H9 (cell line): ENCODE measurements around the gene FUT9. TPM values are rescaled to one million over a fixed set of nuclear protein-coding genes. Genes with fewer than 3 reads are reported as not detected.

Experiments used
- DNase-seq: peaks from one replicate; pipeline ENCODE4 v3.0.0-alpha.2; 2017
- H2AFZ ChIP-seq: one replicate; pipeline ENCODE4 v1.6.1; 2013; ENCODE audit warnings: mild to moderate bottlenecking, low read length, control low read depth, moderate library complexity
- H2AK5ac ChIP-seq: 2 replicates; pipeline ENCODE4 v1.6.1; 2013; ENCODE audit warnings: low read length, control low read depth, mixed read lengths; ENCODE audit not compliant: insufficient read length
- H2BK120ac ChIP-seq: one replicate; pipeline ENCODE4 v1.6.1; 2013; ENCODE audit warnings: low read depth, mild to moderate bottlenecking, low read length, control low read depth, inconsistent platforms; ENCODE audit not compliant: poor library complexity, severe bottlenecking
- H2BK12ac ChIP-seq: 2 replicates; pipeline ENCODE4 v1.6.1; 2013; ENCODE audit warnings: low read length, control low read depth, mixed read lengths, low read depth; ENCODE audit not compliant: insufficient read length
- H2BK15ac ChIP-seq: 2 replicates; pipeline ENCODE4 v1.6.1; 2013; ENCODE audit warnings: low read depth, low read length, control low read depth
- H2BK20ac ChIP-seq: one replicate; pipeline ENCODE4 v1.6.1; 2013; ENCODE audit warnings: low read depth, mild to moderate bottlenecking, low read length, control low read depth, inconsistent platforms; ENCODE audit not compliant: poor library complexity, severe bottlenecking
- H2BK5ac ChIP-seq: 2 replicates; pipeline ENCODE4 v1.6.1; 2013; ENCODE audit warnings: low read length, control low read depth, mixed read lengths; ENCODE audit not compliant: insufficient read length
- H3K14ac ChIP-seq: 2 replicates; pipeline ENCODE4 v1.6.1; 2013; ENCODE audit warnings: low read length, control low read depth; ENCODE audit not compliant: insufficient read depth
- H3K18ac ChIP-seq: 2 replicates; pipeline ENCODE4 v1.6.1; 2013; ENCODE audit warnings: low read depth, mild to moderate bottlenecking, mixed read lengths, low read length, control low read depth; ENCODE audit not compliant: insufficient read length
- H3K23ac ChIP-seq: 2 replicates; pipeline ENCODE4 v1.6.1; 2013; ENCODE audit warnings: low read length, control low read depth, mixed read lengths, low read depth; ENCODE audit not compliant: insufficient read length
- H3K23me2 ChIP-seq: 2 replicates; pipeline ENCODE4 v1.6.1; 2013; ENCODE audit warnings: low read depth, mild to moderate bottlenecking, mixed read lengths, low read length, control low read depth; ENCODE audit not compliant: insufficient read length, poor library complexity, severe bottlenecking
- H3K27ac ChIP-seq: 2 replicates; pipeline ENCODE4 v1.5.1; 2013; ENCODE audit warnings: low read length, control low read depth, mixed read lengths, low read depth; ENCODE audit not compliant: insufficient read length
- H3K27me3 ChIP-seq: 2 replicates; pipeline ENCODE4 v1.6.1; 2013; ENCODE audit warnings: low read length, control low read depth, inconsistent platforms; ENCODE audit not compliant: insufficient read depth
- H3K4ac ChIP-seq: 2 replicates; pipeline ENCODE4 v1.6.1; 2013; ENCODE audit warnings: low read depth, mild to moderate bottlenecking, control low read depth, inconsistent platforms, low read length, moderate library complexity
- H3K4me1 ChIP-seq: 2 replicates; pipeline ENCODE4 v1.6.1; 2013; ENCODE audit warnings: low read length, control low read depth, inconsistent platforms; ENCODE audit not compliant: insufficient read depth
- H3K4me2 ChIP-seq: 2 replicates; pipeline ENCODE4 v1.6.1; 2013; ENCODE audit warnings: low read length, control low read depth, mixed read lengths; ENCODE audit not compliant: insufficient read length, insufficient read depth
- H3K56ac ChIP-seq: 2 replicates; pipeline ENCODE4 v1.6.1; 2013; ENCODE audit warnings: low read depth, mild to moderate bottlenecking, mixed read lengths, low read length, control low read depth; ENCODE audit not compliant: insufficient read length
- H3K79me1 ChIP-seq: 2 replicates; pipeline ENCODE4 v1.6.1; 2013; ENCODE audit warnings: low read depth, mild to moderate bottlenecking, moderate library complexity, low read length, control low read depth, inconsistent platforms; ENCODE audit not compliant: insufficient read depth, poor library complexity, severe bottlenecking
- H3K79me2 ChIP-seq: 2 replicates; pipeline ENCODE4 v1.6.1; 2013; ENCODE audit warnings: low read length, control low read depth, inconsistent platforms; ENCODE audit not compliant: insufficient read depth
- H3K9ac ChIP-seq: 2 replicates; pipeline ENCODE4 v1.6.1; 2013; ENCODE audit warnings: low read length, control low read depth, mixed read lengths; ENCODE audit not compliant: insufficient read length; ENCODE audit errors: extremely low read depth
- H3K9me3 ChIP-seq: one replicate; pipeline ENCODE4 v1.6.1; 2013; ENCODE audit warnings: low read depth, low read length, inconsistent platforms; ENCODE audit not compliant: control insufficient read depth
- H3T11ph ChIP-seq: one replicate; pipeline ENCODE4 v1.6.1; 2013; ENCODE audit warnings: mild to moderate bottlenecking, low read length, control low read depth, inconsistent platforms
- H4K20me1 ChIP-seq: one replicate; pipeline ENCODE4 v1.6.1; 2013; ENCODE audit not compliant: control insufficient read depth, insufficient read length, insufficient read depth
- H4K5ac ChIP-seq: 2 replicates; pipeline ENCODE4 v1.6.1; 2013; ENCODE audit warnings: low read depth, mild to moderate bottlenecking, mixed read lengths, low read length, control low read depth; ENCODE audit not compliant: insufficient read length
- H4K8ac ChIP-seq: replicated peaks from 2 replicates; pipeline ENCODE4 v1.6.1; 2013; ENCODE audit warnings: low read length, control low read depth, mixed read lengths, low read depth; ENCODE audit not compliant: insufficient read length
- H4K91ac ChIP-seq: 2 replicates; pipeline ENCODE4 v1.6.1; 2013; ENCODE audit warnings: low read depth, mild to moderate bottlenecking, moderate library complexity, mixed read lengths, low read length, control low read depth; ENCODE audit not compliant: insufficient read length
- H3K27ac Mint-ChIP-seq, 3 experiments: 2 replicates in 2 of 3; 3 replicates in 1 of 3; pipeline ENCODE4 v1.8.0; 2020 to 2021; ENCODE audit warnings: mixed read lengths in 3 of 3, mild to moderate bottlenecking in 1 of 3, moderate library complexity in 1 of 3
- H3K27me3 Mint-ChIP-seq: 2 replicates; pipeline ENCODE4 v1.8.0; 2021; ENCODE audit warnings: low read depth, mild to moderate bottlenecking, moderate library complexity, mixed read lengths
- H3K36me3 Mint-ChIP-seq, 3 experiments: 2 replicates in 2 of 3; 3 replicates in 1 of 3; pipeline ENCODE4 v1.8.0; 2020 to 2021; ENCODE audit warnings: low read depth in 3 of 3, mixed read lengths in 3 of 3; ENCODE audit not compliant: insufficient read depth in 1 of 3
- H3K4me1 Mint-ChIP-seq, 2 experiments: 2 replicates each; pipeline ENCODE4 v1.8.0; 2020; ENCODE audit warnings: mixed read lengths in 2 of 2
- H3K4me3 Mint-ChIP-seq, 2 experiments: 2 replicates in 1 of 2; 3 replicates in 1 of 2; pipeline ENCODE4 v1.8.0; 2020 to 2021; ENCODE audit warnings: mild to moderate bottlenecking in 2 of 2, mixed read lengths in 2 of 2, moderate library complexity in 1 of 2
- H3K9me3 Mint-ChIP-seq, 2 experiments: 2 replicates in 1 of 2; 3 replicates in 1 of 2; pipeline ENCODE4 v1.8.0; 2020; ENCODE audit warnings: mild to moderate bottlenecking in 2 of 2, mixed read lengths in 2 of 2, moderate library complexity in 1 of 2
- CTCF ChIP-seq: fragments of 200-600 bp; sonication (generic); conservative IDR thresholded peaks from 3 replicates; pipeline ENCODE4 v1.8.0; 2021; ENCODE audit warnings: antibody characterized with exemption, mild to moderate bottlenecking
- WGBS: extraction: QIAGEN DNeasy Blood & Tissue Kit; methylation state at CpG from one replicate; pipeline ENCODE4 v1.1.7; 2013; ENCODE audit warnings: missing lambda C conversion rate, low lambda C conversion rate, mixed read lengths; ENCODE audit not compliant: insufficient read length; ENCODE audit errors: extremely low coverage; 5-methylcytosine and 5-hydroxymethylcytosine counted together
- total RNA-seq: library from RNA; stranded (reverse); gene quantifications from 2 replicates; pipeline ENCODE4 v1.2.1, GENCODE V29; 2021

The FUT9 gene
- total RNA-seq, 1 experiment from 2014 or later = 1.6 TPM

GRCh38 chr6:96017070-96017359 is 1.2 kb downstream of the FUT9 start:
- no peaks in the 10 kb centered on the region for H3K79me1 ChIP-seq
- H2BK20ac ChIP-seq = no peak overlapping the region
- H3K56ac ChIP-seq = no peak overlapping the region
- H3T11ph ChIP-seq = no peak overlapping the region
- H3K27me3 ChIP-seq = no peaks in the 10 kb centered on the region; the same call in 1 of the 2 replicates
- no peaks in the 10 kb centered on the region for H3K9me3 ChIP-seq
- no peak overlapping the region for H2BK120ac ChIP-seq
- H2AK5ac ChIP-seq = no peak overlapping the region
- no peak overlapping the region for H2BK15ac ChIP-seq
- no peak overlapping the region for H2AFZ ChIP-seq
- no peaks in the 10 kb centered on the region; the same call in 1 of the 2 replicates for H3K4me1 ChIP-seq
- H2BK5ac ChIP-seq = no peak overlapping the region
- H4K91ac ChIP-seq = no peak overlapping the region
- peak overlapping the region; percentile 77 to 88 for H3K4me3 Mint-ChIP-seq
- H2BK12ac ChIP-seq = no peak overlapping the region
- no peaks in the 10 kb centered on the region; a peak in 2 of 5 replicates for H3K9me3 Mint-ChIP-seq
- peak overlapping the region; percentile 84 for H3K4me2 ChIP-seq
- no peaks in the 10 kb centered on the region; the same call in 1 of the 2 replicates for H3K79me2 ChIP-seq
- no peak overlapping the region for H3K18ac ChIP-seq
- peaks cover 33% of the 10 kb centered on the region for H3K27me3 Mint-ChIP-seq
- no peak overlapping the region for H3K23ac ChIP-seq
- no peaks in the 10 kb centered on the region for H3K36me3 Mint-ChIP-seq
- no peak for TF ChIP-seq CTCF
- DNase-seq = no peak
- peaks cover 12% of the 10 kb centered on the region for H3K23me2 ChIP-seq
- H3K14ac ChIP-seq = no peak overlapping the region
- H3K27ac ChIP-seq = no peak overlapping the region
- H4K8ac ChIP-seq = no peak overlapping the region
- H4K5ac ChIP-seq = no peak overlapping the region
- no peak overlapping the region for H3K9ac ChIP-seq
- no peak overlapping the region for H3K27ac Mint-ChIP-seq
- no peak overlapping the region for H3K4ac ChIP-seq
- WGBS = no CpG with 5 or more reads among the region's 2 CpGs
- H4K20me1 ChIP-seq = no peaks in the 10 kb centered on the region
- H3K4me1 Mint-ChIP-seq = peaks cover 21 to 33% of the 10 kb centered on the region in 2 experiments
